ENCODE results near the gene RIN2. TPM values are rescaled to one million over a fixed set of nuclear protein-coding genes. Genes with fewer than 3 reads are reported as not detected.

The RIN2 gene
- total RNA-seq, 1 experiment from 2014 or later, result 36.7 TPM

DNA sequence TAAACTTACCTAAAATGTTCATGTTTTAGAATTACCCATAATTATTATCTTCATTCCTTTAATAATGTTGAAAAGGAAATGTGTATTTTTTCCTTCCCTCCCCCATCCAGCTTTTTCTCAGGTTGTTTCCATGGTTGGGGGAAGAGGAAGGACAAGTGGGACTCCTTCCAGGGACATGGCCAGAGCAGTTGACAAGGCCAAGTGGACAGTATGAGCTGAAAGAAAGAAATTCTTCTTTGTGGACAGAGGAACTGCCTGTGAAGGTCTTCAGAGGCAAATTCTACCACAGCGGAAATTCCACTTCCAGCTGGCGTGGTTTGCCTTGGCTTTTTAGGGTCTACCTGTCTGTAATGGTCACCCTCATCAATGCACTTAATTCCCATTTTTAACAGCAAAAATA is 33.8 kb downstream of the RIN2 start:
- ChIA-PET POLR2A (no interaction called here), CTCF (no interaction called here)
- Mint-ChIP-seq H3K9me3 (ENCODE audit: unreplicated experiment) (peaks cover 22% of the 10 kb centered on the region), H3K27ac (ENCODE audit: unreplicated experiment) (no peak overlapping the region), H3K4me1 (ENCODE audit: low read depth, unreplicated experiment) (no peaks in the 10 kb centered on the region), H3K27me3 (ENCODE audit: insufficient read depth, unreplicated experiment) (no peaks in the 10 kb centered on the region), H3K36me3 (ENCODE audit: insufficient read depth, unreplicated experiment) (no peaks in the 10 kb centered on the region), H3K4me3 (ENCODE audit: unreplicated experiment) (no peak overlapping the region)
- Histone ChIP-seq H3K36me3 (ENCODE audit: control insufficient read depth, insufficient read depth, low read length) (no peaks in the 10 kb centered on the region), H3K9me3 (peaks cover 14% of the 10 kb centered on the region), H3K27me3 (replicated peaks; ENCODE audit: control insufficient read depth, insufficient read depth, low read length) (no peaks in the 10 kb centered on the region), H3K4me1 (0 out of 2 replicates have a peak, but pooled peaks cover 4% of the 10 kb centered on the region), H3K4me3 (ENCODE audit: low read depth, low read length) (no peak overlapping the region)
- TF ChIP-seq CTCF (IDR thresholded peaks at IDR 0.05; ENCODE audit: insufficient read depth in 1 of 2, low read depth in 1 of 2, low read length in 1 of 2, severe bottlenecking in 1 of 2, unreplicated experiment in 1 of 2), result no peak
- BruUV-seq (replicated peaks), result no TSS peak
- intact Hi-C loops (cut with micrococcal nuclease; ENCODE audit: unreplicated experiment), result no loop called here
- no peak for DNase-seq

GRCh38 chr20:19793716-19794115 is 35.7 kb downstream of the RIN2 start:
- Histone ChIP-seq H3K4me1 (0 out of 2 replicates have a peak, but pooled peaks cover 4% of the 10 kb centered on the region), H3K9me3 (peaks cover 7% of the 10 kb centered on the region), H3K27me3 (replicated peaks; ENCODE audit: control insufficient read depth, insufficient read depth, low read length) (no peaks in the 10 kb centered on the region), H3K4me3 (ENCODE audit: low read depth, low read length) (no peak overlapping the region), H3K36me3 (ENCODE audit: control insufficient read depth, insufficient read depth, low read length) (no peaks in the 10 kb centered on the region)
- POLR2A ChIA-PET, result no interaction called here
- no peak for DNase-seq
- no peaks in the 10 kb centered on the region for H3K27me3 Mint-ChIP-seq (ENCODE audit: insufficient read depth, unreplicated experiment)
- H3K4me3 Mint-ChIP-seq (ENCODE audit: unreplicated experiment), result no peak overlapping the region
- intact Hi-C loops (cut with micrococcal nuclease; ENCODE audit: unreplicated experiment), result no loop called here
- no peaks in the 10 kb centered on the region for H3K4me1 Mint-ChIP-seq (ENCODE audit: low read depth, unreplicated experiment)
- no peak for TF ChIP-seq CTCF (IDR thresholded peaks at IDR 0.05; ENCODE audit: insufficient read depth in 1 of 2, low read depth in 1 of 2, low read length in 1 of 2, severe bottlenecking in 1 of 2, unreplicated experiment in 1 of 2)
- peaks cover 15% of the 10 kb centered on the region for H3K9me3 Mint-ChIP-seq (ENCODE audit: unreplicated experiment)
- CTCF ChIA-PET, result no interaction called here
- no peaks in the 10 kb centered on the region for H3K36me3 Mint-ChIP-seq (ENCODE audit: insufficient read depth, unreplicated experiment)
- no peak overlapping the region for H3K27ac Mint-ChIP-seq (ENCODE audit: unreplicated experiment)
- BruUV-seq (replicated peaks), result no TSS peak

DNA sequence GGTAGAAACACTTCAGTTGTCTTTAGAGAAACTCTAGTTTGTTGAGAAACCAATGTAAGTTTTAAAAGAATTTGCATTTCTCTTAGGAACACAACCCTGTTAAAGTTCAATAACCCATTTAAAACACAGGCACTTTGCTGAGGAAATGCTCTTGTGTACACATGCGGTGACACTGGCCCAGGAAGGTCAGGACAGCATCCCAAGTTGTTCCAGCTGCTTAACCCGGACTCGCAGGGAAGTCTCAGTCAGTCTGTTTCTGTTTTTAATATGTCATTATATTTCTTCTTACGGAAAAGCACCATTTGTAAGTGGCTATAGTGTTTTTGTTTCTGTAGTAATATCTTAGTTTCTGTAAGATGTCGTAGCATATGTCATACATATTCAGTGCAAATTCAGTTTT is 36.9 kb downstream of the RIN2 start:
- intact Hi-C loops (cut with micrococcal nuclease; ENCODE audit: unreplicated experiment), result no loop called here
- DNase-seq, result no peak
- H3K27me3 Mint-ChIP-seq (ENCODE audit: insufficient read depth, unreplicated experiment), result no peaks in the 10 kb centered on the region
- TF ChIP-seq CTCF (IDR thresholded peaks at IDR 0.05; ENCODE audit: insufficient read depth in 1 of 2, low read depth in 1 of 2, low read length in 1 of 2, severe bottlenecking in 1 of 2, unreplicated experiment in 1 of 2), result no peak
- BruUV-seq (replicated peaks), result no TSS peak
- no peaks in the 10 kb centered on the region for H3K36me3 ChIP-seq (ENCODE audit: control insufficient read depth, insufficient read depth, low read length)
- no peaks in the 10 kb centered on the region for H3K36me3 Mint-ChIP-seq (ENCODE audit: insufficient read depth, unreplicated experiment)
- no peak overlapping the region for H3K27ac Mint-ChIP-seq (ENCODE audit: unreplicated experiment)
- ChIA-PET POLR2A (no interaction called here), CTCF (no interaction called here)
- peaks cover 3% of the 10 kb centered on the region for H3K9me3 Mint-ChIP-seq (ENCODE audit: unreplicated experiment)
- no peaks in the 10 kb centered on the region for H3K27me3 ChIP-seq (replicated peaks; ENCODE audit: control insufficient read depth, insufficient read depth, low read length)
- no peak overlapping the region for H3K4me3 ChIP-seq (ENCODE audit: low read depth, low read length)
- H3K4me1 Mint-ChIP-seq (ENCODE audit: low read depth, unreplicated experiment), result no peaks in the 10 kb centered on the region
- no peaks in the 10 kb centered on the region for H3K9me3 ChIP-seq
- 0 out of 2 replicates have a peak, but pooled peaks cover 4% of the 10 kb centered on the region for H3K4me1 ChIP-seq
- H3K4me3 Mint-ChIP-seq (ENCODE audit: unreplicated experiment), result no peak overlapping the region
